OCI-LY1 (cell line): ENCODE data around the gene ACTRT2.

ENCODE experiments used
- EZH2 ChIP-seq: fragments of 200-600 bp; sonication (generic), shearing (Covaris generic); IDR thresholded peaks from 2 replicates; pipeline ENCODE4 v1.8.0; 2017; ENCODE audit warnings: borderline replicate concordance, mixed run types, mild to moderate bottlenecking, antibody characterized with exemption, low read length, moderate library complexity, mixed read lengths
- TF ChIP-seq, protein P1 (sequence below): fragments of 200-600 bp; sonication (generic), shearing (Covaris generic); IDR thresholded peaks from 2 replicates; pipeline ENCODE4 v1.5.1; 2017; ENCODE audit warnings: mild to moderate bottlenecking, antibody characterized with exemption, low read length, moderate library complexity, mixed read lengths

- TF ChIP-seq, protein P1, sequence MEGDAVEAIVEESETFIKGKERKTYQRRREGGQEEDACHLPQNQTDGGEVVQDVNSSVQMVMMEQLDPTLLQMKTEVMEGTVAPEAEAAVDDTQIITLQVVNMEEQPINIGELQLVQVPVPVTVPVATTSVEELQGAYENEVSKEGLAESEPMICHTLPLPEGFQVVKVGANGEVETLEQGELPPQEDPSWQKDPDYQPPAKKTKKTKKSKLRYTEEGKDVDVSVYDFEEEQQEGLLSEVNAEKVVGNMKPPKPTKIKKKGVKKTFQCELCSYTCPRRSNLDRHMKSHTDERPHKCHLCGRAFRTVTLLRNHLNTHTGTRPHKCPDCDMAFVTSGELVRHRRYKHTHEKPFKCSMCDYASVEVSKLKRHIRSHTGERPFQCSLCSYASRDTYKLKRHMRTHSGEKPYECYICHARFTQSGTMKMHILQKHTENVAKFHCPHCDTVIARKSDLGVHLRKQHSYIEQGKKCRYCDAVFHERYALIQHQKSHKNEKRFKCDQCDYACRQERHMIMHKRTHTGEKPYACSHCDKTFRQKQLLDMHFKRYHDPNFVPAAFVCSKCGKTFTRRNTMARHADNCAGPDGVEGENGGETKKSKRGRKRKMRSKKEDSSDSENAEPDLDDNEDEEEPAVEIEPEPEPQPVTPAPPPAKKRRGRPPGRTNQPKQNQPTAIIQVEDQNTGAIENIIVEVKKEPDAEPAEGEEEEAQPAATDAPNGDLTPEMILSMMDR = no peak
- no peak for TF ChIP-seq EZH2
Measured at GRCh38 chr1:3003039-3003940, 18.0 kb upstream of the ACTRT2 start.
